K562 (cell line): Measurements from ENCODE around the gene RPP38. TPM values are rescaled to one million over a fixed set of nuclear protein-coding genes. Genes with fewer than 3 reads are reported as not detected.

Experiments
- ATAC-seq: fragments of 200-7000 bp; cut with Tn5 transposase; 3 replicates; pipeline ENCODE4 v1.9.1; 2020; ENCODE audit warnings: moderate library complexity
- BruUV-seq: library from RNA; stranded (reverse); fragments of 400-500 nt; replicated peaks from 2 replicates; lab custom pipeline; 2021; lab: Mats Ljungman, UMichigan
- CTCF ChIA-PET: fragments of 300-600 bp; formaldehyde crosslinking; extraction: SDS; loops from one replicate; lab custom pipeline; 2021; ENCODE audit warnings: low intra/inter-chr PET ratio; lab: Yijun Ruan, JAX
- POLR2A ChIA-PET: fragments of 300-600, 350-650 bp; sonication (Branson Sonifier 250); formaldehyde crosslinking; extraction: SDS; loops from one replicate; lab custom pipeline; 2021; ENCODE audit warnings: antibody characterized with exemption, inconsistent platforms; lab: Yijun Ruan, JAX
- DNase-seq, 4 experiments: peaks; one replicate each; pipeline versions ENCODE4 v3.0.0 to v3.0.0-alpha.2; 2011 to 2018; ENCODE audit warnings: low spot score in 3 of 4, mixed read lengths in 3 of 4; ENCODE audit errors: extremely low read depth in 1 of 4
- FAIRE-seq: peaks from 2 replicates; lab custom pipeline; 2011; peaks lifted over from hg19 to GRCh38; lab: Jason Lieb, UNC
- H2AFZ ChIP-seq: 2 replicates; pipeline ENCODE4 v1.6.0; 2011; ENCODE audit warnings: low read depth, low read length, control low read depth, inconsistent platforms
- H3K27ac ChIP-seq: fragments of 200-600 bp; 3 replicates; pipeline ENCODE4 v1.8.0; 2011; ENCODE audit warnings: low read depth, mild to moderate bottlenecking, control low read depth, inconsistent platforms, low read length, moderate library complexity, mixed read lengths; ENCODE audit errors: extremely low read depth
- H3K27me3 ChIP-seq, 2 experiments: fragments of 300-600 bp in 1 of 2; 2 replicates in 1 of 2; 3 replicates in 1 of 2; pipeline versions ENCODE4 v1.6.0 to v1.8.0; 2011; ENCODE audit warnings: inconsistent platforms in 2 of 2, low read length in 2 of 2, mild to moderate bottlenecking in 1 of 2, mixed read lengths in 1 of 2, moderate library complexity in 1 of 2; ENCODE audit not compliant: control insufficient read depth in 2 of 2, insufficient read depth in 2 of 2
- H3K36me3 ChIP-seq: fragments of 300-600 bp; 3 replicates; pipeline ENCODE4 v1.8.0; 2011; ENCODE audit warnings: mild to moderate bottlenecking, low read length, inconsistent platforms; ENCODE audit not compliant: control insufficient read depth, insufficient read depth
- H3K4me1 ChIP-seq, 2 experiments: fragments of 200-600 bp in 1 of 2; replicated peaks in 1 of 2; 2 replicates in 1 of 2; 3 replicates in 1 of 2; pipeline versions ENCODE4 v1.5.1 to v1.8.0; 2011; ENCODE audit warnings: inconsistent platforms in 2 of 2, low read length in 2 of 2, mild to moderate bottlenecking in 1 of 2, mixed read lengths in 1 of 2, moderate library complexity in 1 of 2; ENCODE audit not compliant: control insufficient read depth in 2 of 2, insufficient read depth in 2 of 2
- H3K4me2 ChIP-seq: 2 replicates; pipeline ENCODE4 v1.6.1; 2011; ENCODE audit warnings: low read length, control low read depth, inconsistent platforms, mixed read lengths; ENCODE audit not compliant: insufficient read depth
- H3K4me3 ChIP-seq: fragments of 200-600 bp; sonication (generic), shearing (Covaris generic); 2 replicates; pipeline ENCODE4 v1.5.1; 2016; ENCODE audit warnings: control low read depth, inconsistent platforms
- H3K79me2 ChIP-seq: fragments of 200-600 bp; 3 replicates; pipeline ENCODE4 v1.8.0; 2011; ENCODE audit warnings: low read length, inconsistent platforms; ENCODE audit not compliant: control insufficient read depth, insufficient read depth
- H3K9ac ChIP-seq, 2 experiments: 2 replicates each; pipeline versions ENCODE4 v1.6.0 to v1.6.1; 2011; ENCODE audit warnings: low read depth in 2 of 2, low read length in 2 of 2, control low read depth in 1 of 2, inconsistent platforms in 1 of 2, mild to moderate bottlenecking in 1 of 2, mixed read lengths in 1 of 2; ENCODE audit not compliant: insufficient read depth in 1 of 2
- H3K9me1 ChIP-seq: one replicate; pipeline ENCODE4 v1.6.0; 2011; ENCODE audit warnings: inconsistent platforms, mild to moderate bottlenecking, low read length, moderate library complexity; ENCODE audit not compliant: control insufficient read depth, insufficient read depth
- H3K9me3 ChIP-seq: replicated peaks from 2 replicates; pipeline ENCODE4 v1.5.1; 2011; ENCODE audit warnings: low read depth, low read length, inconsistent platforms; ENCODE audit not compliant: control insufficient read depth, insufficient read depth
- H4K20me1 ChIP-seq: replicated peaks from 2 replicates; pipeline ENCODE4 v1.6.1; 2011; ENCODE audit warnings: low read length, inconsistent platforms, mixed read lengths; ENCODE audit not compliant: control insufficient read depth, insufficient read depth
- JUND ChIP-seq, 2 experiments: IDR thresholded peaks; 2 replicates in 1 of 2; 3 replicates in 1 of 2; pipeline ENCODE4 v1.6.1; 2011; ENCODE audit warnings: borderline replicate concordance in 2 of 2, low read depth in 2 of 2, low read length in 2 of 2, improper control_type of control experiment in 1 of 2, missing biosample characterization in 1 of 2, missing genetic modification characterization in 1 of 2, missing genetic modification reagents in 1 of 2
- ZBTB33 ChIP-seq: sonication (generic); formaldehyde crosslinking; IDR thresholded peaks from 2 replicates; pipeline ENCODE4 v1.8.1; 2023; ENCODE audit warnings: mild to moderate bottlenecking, missing genetic modification reagents
- ZZZ3 ChIP-seq: fragments of 450-650 bp; IDR thresholded peaks from 2 replicates; pipeline ENCODE4 v1.6.1; 2016; ENCODE audit warnings: antibody characterized with exemption, mild to moderate bottlenecking, moderate library complexity
- WGBS: fragments of 100-300 bp; shearing (Covaris generic); methylation state at CpG from one replicate; pipeline ENCODE4 v1.1.6; 2016; ENCODE audit warnings: low coverage, mixed read lengths; ENCODE audit not compliant: insufficient coverage; ENCODE audit errors: missing lambda C conversion rate; 5-methylcytosine and 5-hydroxymethylcytosine counted together
- in situ Hi-C: fragments of 300-500 bp; cut with MboI; formaldehyde crosslinking; loops from 4 replicates; pipeline ENCODE4 v1.15.0; 2018; ENCODE audit warnings: inconsistent platforms, mixed read lengths
- intact Hi-C: fragments of 100-400 bp; cut with micrococcal nuclease; formaldehyde crosslinking; loops from 2 replicates; pipeline ENCODE4 v1.14.2; 2022
- polyA plus RNA-seq, 8 experiments: library from polyadenylated mRNA; depleted of rRNA in 4 of 8; stranded (reverse) in 5 of 8; unstranded in 3 of 8; fragments of >200 nt; fragmentation: Nextera tagmentation in 2 of 8; fragmentation: Illumina TruSeq in 1 of 8; extraction: Ambion mirVana in 2 of 8; extraction: Trizol in 1 of 8; gene quantifications; 2 replicates each; pipeline versions ENCODE4 v1.2.1 to v1.2.3, GENCODE V29; 2011 to 2014; ENCODE audit warnings: inconsistent platforms in 1 of 8, missing spikeins in 1 of 8
- total RNA-seq, 7 experiments: library from RNA; depleted of rRNA in 6 of 7; stranded (reverse); fragments of >200 nt in 6 of 7; fragmentation: Illumina TruSeq in 2 of 7; extraction: Trizol in 2 of 7; gene quantifications; 2 replicates each; pipeline versions ENCODE4 v1.2.1 to v1.2.3, GENCODE V29; 2011 to 2021; ENCODE audit warnings: low replicate concordance in 1 of 7

The RPP38 gene
- total and polyA plus RNA-seq, 9 of the 15 experiments (the other 6 are each of a cell fraction or from before 2014, with no cell fraction given): 26.3 to 58.6 (median 33.8) TPM

- TF ChIP-seq JUND (IDR thresholded peaks at IDR 0.05; ENCODE audit: borderline replicate concordance, low read depth, low read length) (peak; percentile 30; the same call in 1 of the 2 replicates), JUND (tag; IDR thresholded peaks at IDR 0.05; ENCODE audit: borderline replicate concordance, low read depth, low read length) (peak; percentile 22; the same call in 1 of the 3 replicates)
These were observed 9.3 kb downstream of the RPP38 start (continued) for GRCh38 chr10:15106352-15107013.

GRCh38 chr10:15112657-15113056 is 15.5 kb downstream of the RPP38 start:
- BruUV-seq: no TSS peak
- no peak for DNase-seq
- Histone ChIP-seq H3K9me3 (no peaks in the 10 kb centered on the region; the same call in 1 of the 2 replicates), H3K27me3 (no peaks in the 10 kb centered on the region), H3K36me3 (peaks cover 22% of the 10 kb centered on the region; the same call in 2 of the 3 replicates), H3K9me1 (no peaks in the 10 kb centered on the region), H2AFZ (no peak overlapping the region), H3K79me2 (no peaks in the 10 kb centered on the region), H3K27ac (no peak overlapping the region), H4K20me1 (no peaks in the 10 kb centered on the region), H3K4me1 (no peaks in the 10 kb centered on the region), H3K4me2 (no peak overlapping the region), H3K4me3 (no peak overlapping the region), H3K9ac (no peak overlapping the region)
- FAIRE-seq: no peak
- POLR2A ChIA-PET: no interaction called here
- intact Hi-C loops: no loop called here
- TF ChIP-seq ZBTB33 (CRISPR knock-in tag) (peak; percentile 89), ZZZ3 (no peak)
- in situ Hi-C loops: no loop called here
- CTCF ChIA-PET: no interaction called here
- 0 out of 3 replicates have a peak, but pooled peaks have one; percentile 25 for ATAC-seq
- 93% methylated on average over 11 of the region's 13 CpGs for WGBS
